ENCODE data around the gene SZRD1. TPM values are rescaled to one million over a fixed set of nuclear protein-coding genes. Genes with fewer than 3 reads are reported as not detected.

The SZRD1 gene
- total and polyA plus RNA-seq, 9 of the 15 experiments (the other 6 are each of a cell fraction or from before 2014, with no cell fraction given) = 3.9 to 149 (median 82.5) TPM

- no peak for TF ChIP-seq ZC3H8 (IDR thresholded peaks at IDR 0.05)
These were observed 16.8 kb downstream of the SZRD1 start (continued) for GRCh38 chr1:16383888-16384287.

- no peak overlapping the region for H3K27ac ChIP-seq (ENCODE audit: extremely low read depth, low read depth, low read length)
- TF ChIP-seq ZNF778 (CRISPR knock-in tag; IDR thresholded peaks at IDR 0.05) = no peak
- no peak for TF ChIP-seq PHF21A (IDR thresholded peaks at IDR 0.05; ENCODE audit: borderline replicate concordance, low read depth)
- no peak for TF ChIP-seq MXI1 (IDR thresholded peaks at IDR 0.05; ENCODE audit: low read depth, low read length)
- TF ChIP-seq FOXA3 (CRISPR knock-in tag; conservative IDR thresholded peaks at IDR 0.05 in 1 of 2, IDR thresholded peaks at IDR 0.05 in 1 of 2) = no peak
- no peak for TF ChIP-seq DMBX1 (CRISPR knock-in tag; IDR thresholded peaks at IDR 0.05; ENCODE audit: borderline replicate concordance)
- no peak for TF ChIP-seq GATAD2A (IDR thresholded peaks at IDR 0.05)
- no peak for TF ChIP-seq KAT2B (IDR thresholded peaks at IDR 0.05; ENCODE audit: low read depth, low read length)
- DNase-seq (ENCODE audit: extremely low read depth in 1 of 4, low spot score in 3 of 4) = no peak
- peak; percentile 6 for FAIRE-seq
- H3K9ac ChIP-seq (ENCODE audit: insufficient read depth in 1 of 2, low read depth in 2 of 2, low read length in 2 of 2) = no peak overlapping the region
- H3K4me3 ChIP-seq = no peak overlapping the region
- POLR2A ChIA-PET = interaction anchor here (0.8 to 2.4 kb wide), 5 partner anchors 11 to 17 kb away, joined by 3 to 16 read pairs (median 4); no protein-coding TSS in a partner anchor
- H3K27me3 ChIP-seq (ENCODE audit: control insufficient read depth in 2 of 2, insufficient read depth in 2 of 2, low read length in 2 of 2) = no peaks in the 10 kb centered on the region
- in situ Hi-C loops (cut with MboI) = no loop called here
- CTCF ChIA-PET (ENCODE audit: low intra/inter-chr PET ratio) = no interaction called here
- H3K9me1 ChIP-seq (ENCODE audit: control insufficient read depth, insufficient read depth, low read length) = peaks cover 3% of the 10 kb centered on the region
- intact Hi-C loops (cut with micrococcal nuclease) = no loop called here
- 85% methylated on average over 9 of the region's 9 CpGs for WGBS (ENCODE audit: insufficient coverage, low coverage, missing lambda C conversion rate)
- BruUV-seq (replicated peaks) = no TSS peak
- ATAC-seq = no peak
- H3K9me3 ChIP-seq (replicated peaks; ENCODE audit: control insufficient read depth, insufficient read depth, low read depth, low read length) = no peaks in the 10 kb centered on the region
- no peak overlapping the region for H2AFZ ChIP-seq (ENCODE audit: low read depth, low read length)
- H4K20me1 ChIP-seq (replicated peaks; ENCODE audit: control insufficient read depth, insufficient read depth, low read length) = peaks cover 55% of the 10 kb centered on the region
- H3K79me2 ChIP-seq (ENCODE audit: control insufficient read depth, insufficient read depth, low read length) = peaks cover 93% of the 10 kb centered on the region
- peaks cover 0 to 20% of the 10 kb centered on the region in 2 experiments; a peak in 3 of 5 replicates for H3K4me1 ChIP-seq (replicated peaks in 1 of 2; ENCODE audit: control insufficient read depth in 2 of 2, insufficient read depth in 2 of 2, low read length in 2 of 2)
- no peak overlapping the region for H3K4me2 ChIP-seq (ENCODE audit: insufficient read depth, low read length)
- H3K36me3 ChIP-seq (ENCODE audit: control insufficient read depth, insufficient read depth, low read length) = peaks cover 26% of the 10 kb centered on the region
These were observed 18.8 kb downstream of the SZRD1 start for GRCh38 chr1:16385659-16386453.
